Activated T-cell treated with anti-CD3 and anti-CD28 coated beads, Interleukin-2, amount 50 U/mL, for 72 hours (primary cell): ENCODE measurements around the gene PRR5L. TPM values are rescaled to one million over a fixed set of nuclear protein-coding genes. Genes with fewer than 3 reads are reported as not detected.

Experiments
- ATAC-seq, 2 donors: fragments of 150-1000 bp; cut with Tn5 transposase; replicated peaks in 1 of 2; 2 replicates each; pipeline ENCODE4 v1.10.0; 2021; ENCODE audit warnings: moderate library complexity in 2 of 2, mild to moderate bottlenecking in 1 of 2
- DNase-seq, 2 donors: peaks; one replicate each; pipeline ENCODE4 v3.0.0; 2021 to 2022; ENCODE audit warnings: mixed read lengths in 1 of 2
- H3K27ac Mint-ChIP-seq: one replicate; pipeline ENCODE4 v1.8.0; 2022; ENCODE audit warnings: mild to moderate bottlenecking, moderate library complexity, mixed read lengths
- H3K27me3 Mint-ChIP-seq: one replicate; pipeline ENCODE4 v1.8.0; 2022; ENCODE audit warnings: low read depth, mixed read lengths
- H3K36me3 Mint-ChIP-seq, 2 donors: one replicate each; pipeline ENCODE4 v1.8.0; 2022; ENCODE audit warnings: mixed read lengths in 2 of 2, mild to moderate bottlenecking in 1 of 2; ENCODE audit not compliant: insufficient read depth in 2 of 2
- H3K4me1 Mint-ChIP-seq: one replicate; pipeline ENCODE4 v1.8.0; 2022; ENCODE audit warnings: low read depth, mixed read lengths
- H3K4me3 Mint-ChIP-seq, 2 donors: one replicate each; pipeline ENCODE4 v1.8.0; 2022; ENCODE audit warnings: mild to moderate bottlenecking in 2 of 2, mixed read lengths in 2 of 2, moderate library complexity in 2 of 2
- H3K9me3 Mint-ChIP-seq, 2 donors: one replicate each; pipeline ENCODE4 v1.8.0; 2022; ENCODE audit warnings: mixed read lengths in 2 of 2
- total RNA-seq, 2 donors: library from RNA; stranded (reverse); gene quantifications; one replicate each; pipeline ENCODE4 v1.2.3, GENCODE V29; 2022

PRR5L gene
- 10 to 100 TPM; 14.2 to 14.6 TPM for total RNA-seq

GRCh38 chr11:36295926-36296325 lies at the start of gene PRR5L:
Gene PRR5L, plus strand, starts transcription at chr11:36296288. Its CDS starts 104,834 bp downstream, at chr11:36401122.
- ATAC-seq = no peak
- H3K36me3 Mint-ChIP-seq = no peaks in the 10 kb centered on the region
- H3K27ac Mint-ChIP-seq = no peak within 1 kb of the TSS
- peaks cover 6% of the 10 kb centered on the region for H3K4me1 Mint-ChIP-seq
- no peak within 1 kb of the TSS for H3K4me3 Mint-ChIP-seq
- H3K9me3 Mint-ChIP-seq = no peaks in the 10 kb centered on the region
- DNase-seq = no peak
- peaks cover 2% of the 10 kb centered on the region for H3K27me3 Mint-ChIP-seq

- Mint-ChIP-seq H3K27ac (no peak overlapping the region), H3K27me3 (peaks cover 74% of the 10 kb centered on the region), H3K9me3 (no peaks in the 10 kb centered on the region), H3K4me3 (no peak overlapping the region), H3K4me1 (peaks cover 8% of the 10 kb centered on the region), H3K36me3 (no peaks in the 10 kb centered on the region)
- DNase-seq = no peak
- no peak for ATAC-seq
Measured at GRCh38 chr11:36247493-36247892, 48.6 kb upstream of the PRR5L start.

- Mint-ChIP-seq H3K4me3 (no peak overlapping the region), H3K36me3 (no peaks in the 10 kb centered on the region), H3K9me3 (no peaks in the 10 kb centered on the region), H3K27ac (no peak overlapping the region), H3K4me1 (peaks cover 8% of the 10 kb centered on the region), H3K27me3 (peaks cover 73% of the 10 kb centered on the region)
- DNase-seq (no peak), ATAC-seq (no peak)
Measured at GRCh38 chr11:36248436-36248835, 47.7 kb upstream of the PRR5L start.

- no peaks in the 10 kb centered on the region for H3K36me3 Mint-ChIP-seq
- DNase-seq (no peak), ATAC-seq (peak; percentile 72 to 86)
- peaks cover 8% of the 10 kb centered on the region for H3K4me1 Mint-ChIP-seq
- H3K27ac Mint-ChIP-seq = no peak overlapping the region
- peaks cover 76% of the 10 kb centered on the region for H3K27me3 Mint-ChIP-seq
- no peak overlapping the region for H3K4me3 Mint-ChIP-seq
- H3K9me3 Mint-ChIP-seq = no peaks in the 10 kb centered on the region
Measured at GRCh38 chr11:36249246-36249645, 46.8 kb upstream of the PRR5L start.

GRCh38 chr11:36251823-36252222 lies 44.3 kb upstream of the PRR5L start:
- H3K9me3 Mint-ChIP-seq = no peaks in the 10 kb centered on the region
- no peaks in the 10 kb centered on the region for H3K36me3 Mint-ChIP-seq
- no peak overlapping the region for H3K4me3 Mint-ChIP-seq
- DNase-seq = no peak
- ATAC-seq = no peak
- H3K27me3 Mint-ChIP-seq = peaks cover 52% of the 10 kb centered on the region
- peaks cover 8% of the 10 kb centered on the region for H3K4me1 Mint-ChIP-seq
- H3K27ac Mint-ChIP-seq = no peak overlapping the region

GRCh38 chr11:36253238-36253637 lies 42.9 kb upstream of the PRR5L start:
- ATAC-seq = no peak
- no peak for DNase-seq
- Mint-ChIP-seq H3K4me3 (no peak overlapping the region), H3K27me3 (peaks cover 48% of the 10 kb centered on the region), H3K4me1 (peaks cover 8% of the 10 kb centered on the region), H3K36me3 (no peaks in the 10 kb centered on the region), H3K27ac (no peak overlapping the region), H3K9me3 (no peaks in the 10 kb centered on the region)

GRCh38 chr11:36254713-36255112 lies 41.4 kb upstream of the PRR5L start:
- no peaks in the 10 kb centered on the region for H3K36me3 Mint-ChIP-seq
- peaks cover 47% of the 10 kb centered on the region for H3K27me3 Mint-ChIP-seq
- no peak for ATAC-seq
- H3K4me1 Mint-ChIP-seq = no peaks in the 10 kb centered on the region
- no peak overlapping the region for H3K27ac Mint-ChIP-seq
- no peaks in the 10 kb centered on the region for H3K9me3 Mint-ChIP-seq
- DNase-seq = no peak
- no peak overlapping the region for H3K4me3 Mint-ChIP-seq

GRCh38 chr11:36257351-36257750 lies 38.7 kb upstream of the PRR5L start:
- no peaks in the 10 kb centered on the region for H3K9me3 Mint-ChIP-seq
- no peaks in the 10 kb centered on the region for H3K4me1 Mint-ChIP-seq
- no peak for ATAC-seq
- peaks cover 47% of the 10 kb centered on the region for H3K27me3 Mint-ChIP-seq
- no peak overlapping the region for H3K4me3 Mint-ChIP-seq
- no peak overlapping the region for H3K27ac Mint-ChIP-seq
- no peak for DNase-seq
- no peaks in the 10 kb centered on the region for H3K36me3 Mint-ChIP-seq

GRCh38 chr11:36258730-36259360 lies 37.2 kb upstream of the PRR5L start:
- Mint-ChIP-seq H3K9me3 (no peaks in the 10 kb centered on the region), H3K36me3 (no peaks in the 10 kb centered on the region), H3K27ac (no peak overlapping the region), H3K4me1 (no peaks in the 10 kb centered on the region), H3K4me3 (no peak overlapping the region), H3K27me3 (peaks cover 41% of the 10 kb centered on the region)
- DNase-seq (peak; percentile 18 to 30), ATAC-seq (peak; percentile 39 to 62)

GRCh38 chr11:36261094-36261493 lies 35.0 kb upstream of the PRR5L start:
- ATAC-seq (no peak), DNase-seq (no peak)
- Mint-ChIP-seq H3K36me3 (no peaks in the 10 kb centered on the region), H3K4me1 (no peaks in the 10 kb centered on the region), H3K27ac (no peak overlapping the region), H3K9me3 (no peaks in the 10 kb centered on the region), H3K27me3 (peaks cover 48% of the 10 kb centered on the region), H3K4me3 (no peak overlapping the region)

GRCh38 chr11:36264011-36264972 lies 31.8 kb upstream of the PRR5L start:
- ATAC-seq = no peak
- Mint-ChIP-seq H3K4me3 (no peak overlapping the region), H3K27me3 (peaks cover 28% of the 10 kb centered on the region), H3K4me1 (no peaks in the 10 kb centered on the region), H3K9me3 (no peaks in the 10 kb centered on the region), H3K36me3 (no peaks in the 10 kb centered on the region), H3K27ac (no peak overlapping the region)
- no peak for DNase-seq

GRCh38 chr11:36264973-36265344 lies 31.1 kb upstream of the PRR5L start:
- H3K4me3 Mint-ChIP-seq = no peak overlapping the region
- no peaks in the 10 kb centered on the region for H3K9me3 Mint-ChIP-seq
- H3K36me3 Mint-ChIP-seq = no peaks in the 10 kb centered on the region
- H3K4me1 Mint-ChIP-seq = no peaks in the 10 kb centered on the region
- H3K27ac Mint-ChIP-seq = no peak overlapping the region
- H3K27me3 Mint-ChIP-seq = peaks cover 23% of the 10 kb centered on the region
- DNase-seq = no peak
- no peak for ATAC-seq

GRCh38 chr11:36265793-36266628 lies 30.1 kb upstream of the PRR5L start:
- Mint-ChIP-seq H3K9me3 (no peaks in the 10 kb centered on the region), H3K27ac (no peak overlapping the region), H3K4me1 (no peaks in the 10 kb centered on the region), H3K27me3 (peaks cover 18% of the 10 kb centered on the region), H3K4me3 (no peak overlapping the region), H3K36me3 (no peaks in the 10 kb centered on the region)
- peak; percentile 76 for ATAC-seq
- peak; percentile 55 to 64 for DNase-seq
